ENCODE data around the gene PPP1R7.

PPP1R7 gene

GRCh38 chr2:241160318-241160717 is 10.1 kb downstream of the PPP1R7 start:
- in situ Hi-C loops (cut with MboI; ENCODE audit: low sequenced_read_pairs): no loop called here

GRCh38 chr2:241161646-241162281 is 11.5 kb downstream of the PPP1R7 start:
- in situ Hi-C loops (cut with MboI; ENCODE audit: low sequenced_read_pairs): no loop called here

GRCh38 chr2:241163601-241164118 is 13.4 kb downstream of the PPP1R7 start:
- in situ Hi-C loops (cut with MboI; ENCODE audit: low sequenced_read_pairs): no loop called here

DNA sequence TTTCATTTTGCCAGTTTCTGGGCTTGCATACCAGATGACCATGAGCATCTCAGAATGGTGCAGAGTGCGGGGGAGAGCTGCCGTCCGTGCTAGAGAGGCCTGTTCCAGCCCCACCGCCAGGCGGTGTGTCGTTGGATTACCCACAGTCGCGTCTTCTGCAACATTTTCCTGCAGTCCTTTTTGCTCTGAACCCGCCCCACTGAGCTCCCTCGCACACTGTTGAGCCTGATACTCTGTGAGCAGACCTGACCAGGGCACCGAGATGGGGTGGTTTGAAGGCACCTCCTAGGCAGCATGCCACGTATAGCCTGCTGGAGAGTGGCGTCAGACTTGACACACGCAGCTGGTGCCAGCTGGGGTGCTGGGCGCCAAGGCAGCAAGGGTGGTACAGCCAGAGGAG is 18.1 kb downstream of the PPP1R7 start:
- in situ Hi-C loops (cut with MboI; ENCODE audit: low sequenced_read_pairs): no loop called here

- in situ Hi-C loops (cut with MboI; ENCODE audit: low sequenced_read_pairs): no loop called here
Observed at GRCh38 chr2:241173557-241173956, 23.3 kb downstream of the PPP1R7 start.

DNA sequence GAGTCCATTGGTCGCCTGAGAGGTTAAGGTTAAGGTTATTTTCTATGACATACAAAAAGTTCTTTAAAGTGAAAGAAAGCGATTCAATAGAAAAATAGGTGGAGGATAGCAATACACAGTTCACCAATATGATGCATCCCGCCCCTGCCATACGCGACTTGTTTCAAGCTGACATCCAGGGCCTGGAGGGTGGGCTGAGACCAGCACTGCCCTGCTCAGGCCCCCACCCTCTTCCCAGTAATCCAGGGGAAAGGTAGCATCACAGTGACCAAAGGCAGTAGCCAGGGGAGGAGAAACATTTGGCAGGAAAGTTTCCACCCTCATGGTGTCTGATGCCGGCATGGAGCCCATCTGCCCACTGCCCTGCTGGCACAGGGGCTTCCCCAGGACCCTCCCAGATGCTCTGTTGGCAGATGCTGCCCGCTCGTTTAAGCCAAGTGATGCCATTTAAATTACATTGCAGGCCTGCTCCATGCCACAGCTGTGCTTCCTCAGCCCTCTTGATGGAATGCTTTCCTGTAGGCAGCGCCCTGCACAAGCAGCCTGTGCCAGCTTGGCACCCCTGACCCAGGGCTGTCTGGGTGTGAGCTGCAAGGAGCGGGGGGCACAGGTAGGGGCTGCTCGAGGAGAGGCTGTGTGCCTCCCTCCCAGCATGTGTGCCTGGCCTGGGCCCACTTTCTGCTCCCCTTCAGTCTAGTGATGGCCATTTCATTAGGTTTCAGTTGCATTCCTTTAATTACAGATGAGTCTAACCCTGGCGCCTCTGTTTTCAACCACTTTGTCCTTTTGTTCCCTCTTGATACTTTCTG is 27.5 kb downstream of the PPP1R7 start:
- in situ Hi-C loops (cut with MboI; ENCODE audit: low sequenced_read_pairs): no loop called here

- in situ Hi-C loops (cut with MboI; ENCODE audit: low sequenced_read_pairs): no loop called here
Observed at GRCh38 chr2:241178961-241179360, 28.7 kb downstream of the PPP1R7 start.

DNA sequence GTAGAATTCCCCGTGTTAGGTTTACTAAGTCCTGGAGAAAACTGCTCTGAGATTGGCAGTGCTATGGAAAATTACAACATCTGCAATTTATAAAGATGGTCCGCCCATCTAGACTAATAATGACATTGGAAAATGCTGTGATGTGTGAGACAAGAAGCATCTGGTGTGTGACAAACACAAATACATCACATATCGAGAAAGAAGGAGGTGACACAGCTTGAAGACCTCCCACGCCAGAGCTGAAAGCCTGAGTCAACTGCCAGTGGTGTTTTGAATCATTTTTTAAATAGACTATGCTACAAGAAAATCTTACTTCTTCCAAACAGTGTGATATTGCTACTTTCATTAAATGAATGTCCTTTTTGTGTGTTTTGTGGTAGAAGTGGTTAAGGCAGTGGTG is 29.6 kb downstream of the PPP1R7 start:
- in situ Hi-C loops (cut with MboI; ENCODE audit: low sequenced_read_pairs): no loop called here

DNA sequence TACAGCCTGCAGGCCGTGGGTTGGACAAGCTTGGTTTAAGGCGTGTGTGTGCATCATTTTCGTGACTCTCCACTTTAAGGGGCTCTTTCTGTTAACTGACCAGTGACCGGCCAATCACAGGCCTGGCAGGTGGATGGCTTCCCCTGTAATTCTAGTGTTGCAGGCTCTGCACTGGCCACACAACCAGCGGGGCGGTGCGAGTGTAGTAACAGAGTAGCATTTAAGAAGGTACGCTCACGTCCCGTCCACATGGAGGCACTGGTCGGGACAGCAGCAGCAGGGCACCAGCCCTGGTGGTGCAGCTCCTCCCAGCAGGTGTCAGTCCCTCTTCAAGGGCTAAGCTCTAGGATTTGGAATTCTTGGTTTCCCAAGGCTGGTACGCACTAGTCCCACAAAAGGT is 30.2 kb downstream of the PPP1R7 start:
- in situ Hi-C loops (cut with MboI; ENCODE audit: low sequenced_read_pairs): no loop called here

- in situ Hi-C loops (cut with MboI; ENCODE audit: low sequenced_read_pairs): no loop called here
Observed at GRCh38 chr2:241182126-241182525, 31.9 kb downstream of the PPP1R7 start.

DNA sequence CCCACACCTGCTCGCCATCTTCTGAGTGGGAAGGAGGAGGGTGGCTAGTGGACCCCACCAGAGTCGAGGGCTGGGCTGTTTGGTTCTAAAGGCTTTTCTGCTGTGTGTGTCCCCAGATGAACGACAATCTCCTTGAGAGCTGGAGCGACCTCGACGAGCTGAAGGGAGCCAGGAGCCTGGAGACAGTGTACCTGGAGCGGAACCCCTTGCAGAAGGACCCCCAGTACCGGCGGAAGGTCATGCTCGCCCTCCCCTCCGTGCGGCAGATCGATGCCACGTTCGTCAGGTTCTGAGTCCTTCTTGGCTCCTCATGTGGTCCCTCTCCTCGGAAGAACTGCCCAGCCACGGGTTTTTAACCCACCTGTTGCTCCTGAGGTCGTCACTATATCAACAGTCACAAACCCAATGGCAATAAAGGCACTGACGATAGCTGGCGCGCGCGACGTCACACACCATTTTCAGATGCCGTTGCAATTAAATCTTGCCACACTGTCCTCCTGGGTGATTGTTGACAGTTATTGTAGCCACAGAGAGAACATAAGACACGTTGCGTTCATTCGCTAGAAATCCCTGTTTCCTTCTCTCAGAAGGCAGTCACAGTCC is 32.4 kb downstream of the PPP1R7 start:
- in situ Hi-C loops (cut with MboI; ENCODE audit: low sequenced_read_pairs): no loop called here

DNA sequence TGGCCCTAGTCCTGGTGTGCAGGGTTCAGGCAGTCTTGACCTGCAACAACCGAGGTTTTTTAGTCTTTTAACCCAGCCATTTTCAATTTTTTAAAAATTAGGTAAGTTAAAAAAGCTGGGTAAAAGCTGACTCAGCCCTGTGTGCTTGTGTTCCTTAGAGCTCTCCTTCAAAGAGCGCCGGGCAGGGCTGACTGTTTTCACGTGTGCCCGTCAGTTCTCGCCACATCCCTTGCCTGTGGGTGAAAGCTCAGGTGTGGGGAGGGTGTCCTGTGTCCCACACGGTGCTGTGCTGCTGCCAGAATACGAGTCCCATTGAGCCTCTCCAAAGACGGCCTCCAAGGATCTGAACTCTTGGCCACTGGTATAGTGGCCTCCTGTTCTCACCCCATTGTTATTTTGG is 33.0 kb downstream of the PPP1R7 start:
- in situ Hi-C loops (cut with MboI; ENCODE audit: low sequenced_read_pairs): no loop called here

- in situ Hi-C loops (cut with MboI; ENCODE audit: low sequenced_read_pairs): no loop called here
Observed at GRCh38 chr2:241184901-241185300, 34.6 kb downstream of the PPP1R7 start.

DNA sequence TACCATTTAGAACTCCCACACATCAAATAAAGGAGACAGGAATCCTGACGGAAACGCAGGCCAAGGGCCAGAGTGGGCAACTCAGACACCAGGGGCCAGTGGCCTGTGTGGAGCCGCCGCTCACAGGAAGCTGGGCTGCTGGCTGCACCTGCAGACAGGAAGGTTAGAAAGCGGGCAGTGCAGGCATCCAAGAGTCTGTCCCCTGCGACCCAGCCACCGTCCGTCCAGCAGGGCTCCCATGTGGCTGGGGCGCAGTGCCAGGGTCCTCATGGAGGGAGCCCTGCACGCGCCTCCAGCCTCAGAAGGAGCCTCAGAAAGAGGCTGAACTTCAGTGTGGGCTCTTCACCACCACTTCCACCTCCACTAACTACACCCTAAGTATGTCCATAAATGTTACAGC is 35.7 kb downstream of the PPP1R7 start:
- in situ Hi-C loops (cut with MboI; ENCODE audit: low sequenced_read_pairs): no loop called here

DNA sequence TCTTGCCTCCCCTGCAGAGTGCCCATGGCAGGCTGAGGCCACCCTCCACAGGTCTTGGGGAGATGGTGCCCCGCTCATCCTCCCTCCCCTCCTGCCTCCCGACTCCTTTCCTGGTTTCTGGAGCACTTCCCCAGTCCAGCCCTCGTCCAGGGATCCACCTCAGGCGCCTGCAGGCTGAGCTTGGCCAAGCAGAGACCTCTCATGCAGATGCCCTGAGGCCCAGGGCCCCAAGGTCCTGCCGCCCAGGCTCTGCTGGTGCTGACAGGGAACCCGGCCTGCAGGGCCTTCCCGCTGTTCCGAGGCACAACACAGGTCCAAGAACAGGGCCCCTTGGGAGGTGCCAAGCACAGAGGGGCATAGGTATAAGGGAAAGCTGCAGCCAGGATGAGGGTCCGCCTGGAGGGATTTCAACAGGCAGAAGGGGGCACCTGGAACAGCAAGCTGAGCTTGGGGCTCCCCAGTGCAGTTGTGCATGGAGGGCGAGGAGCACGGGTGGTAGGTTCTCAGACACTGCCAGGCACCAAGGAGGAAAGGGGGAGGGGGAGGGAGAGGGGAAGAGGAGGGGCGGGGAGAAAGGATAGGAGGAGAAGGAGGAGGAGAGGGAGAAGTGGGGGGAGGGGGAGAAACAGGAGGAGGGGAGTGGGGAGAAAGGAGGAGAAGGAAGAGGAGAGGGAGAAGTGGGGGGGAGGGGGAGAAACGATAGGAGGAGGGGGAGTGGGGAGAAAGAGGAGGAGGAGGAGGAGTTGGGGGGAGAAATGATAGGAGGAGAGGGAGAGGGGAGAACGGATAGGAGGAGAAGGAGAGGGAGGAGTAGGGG is 37.0 kb downstream of the PPP1R7 start:
- in situ Hi-C loops (cut with MboI; ENCODE audit: low sequenced_read_pairs): no loop called here

DNA sequence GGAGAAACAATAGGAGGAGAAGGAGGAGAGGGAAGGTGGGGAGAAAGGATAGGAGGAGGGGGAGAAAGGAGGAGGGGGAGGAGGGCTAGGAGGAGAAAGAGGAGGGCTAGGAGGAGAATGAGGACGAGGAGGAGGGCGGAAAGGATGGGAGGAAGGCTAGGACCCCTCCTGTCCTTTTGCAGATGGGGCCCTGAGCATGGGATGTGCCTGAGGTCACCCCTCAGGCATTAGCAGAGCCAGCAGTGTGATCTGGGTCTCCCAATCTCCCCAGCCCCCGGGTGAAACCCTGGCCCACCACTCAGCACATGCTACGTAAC is 37.6 kb downstream of the PPP1R7 start:
- in situ Hi-C loops (cut with MboI; ENCODE audit: low sequenced_read_pairs): no loop called here

DNA sequence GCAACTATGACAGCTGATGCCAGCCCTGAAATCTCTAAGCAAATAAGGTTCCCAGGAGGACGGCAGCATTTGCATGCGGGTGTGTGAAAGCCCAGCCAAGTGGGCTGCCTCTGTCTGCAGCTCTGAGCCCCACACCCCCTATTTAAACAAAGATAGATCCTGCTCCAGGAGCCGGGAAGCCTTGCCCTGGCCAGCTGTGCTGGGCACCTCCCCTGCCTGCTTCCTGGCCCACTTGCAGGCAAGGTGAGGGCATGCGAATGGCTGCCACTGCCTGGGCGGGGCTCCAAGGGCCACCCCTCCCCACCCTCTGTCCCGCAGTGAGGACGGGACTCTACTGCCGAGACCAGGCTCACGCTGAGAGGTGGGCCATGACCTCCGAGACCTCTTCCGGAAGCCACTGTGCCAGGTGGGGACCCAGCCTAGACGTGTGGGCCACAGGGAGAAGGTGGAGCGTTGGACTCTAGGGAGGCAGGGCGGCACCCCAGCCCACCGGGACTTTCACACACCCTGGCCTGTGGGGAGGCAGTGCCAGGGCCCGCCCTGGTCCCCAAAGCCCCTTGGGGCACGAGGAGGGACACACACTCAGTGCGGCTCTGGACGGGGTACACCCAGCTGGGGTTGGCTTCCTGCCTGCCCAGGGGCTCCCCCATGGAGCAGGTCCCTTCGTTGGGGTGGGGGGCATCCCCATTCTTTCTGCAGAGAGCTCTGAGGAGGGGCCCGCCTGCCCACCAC is 38.3 kb downstream of the PPP1R7 start, which contains the start of gene ANO7:
Gene ANO7 (plus strand): TSS at position 317 of the 732 bp plus-strand sequence. CDS start 1,387 bp downstream, outside the sequence.
- in situ Hi-C loops (cut with MboI; ENCODE audit: low sequenced_read_pairs): no loop called here

GRCh38 chr2:241189093-241189855 is 39.0 kb downstream of the PPP1R7 start:
- in situ Hi-C loops (cut with MboI; ENCODE audit: low sequenced_read_pairs): no loop called here

GRCh38 chr2:241189856-241190201 is 39.6 kb downstream of the PPP1R7 start:
- in situ Hi-C loops (cut with MboI; ENCODE audit: low sequenced_read_pairs): no loop called here
